BJ (cell line): ENCODE data around the gene CTNNBL1. TPM values are rescaled to one million over a fixed set of nuclear protein-coding genes. Genes with fewer than 3 reads are reported as not detected.

Source experiments
- CTCF ChIA-PET: fragments of 350-600 bp; formaldehyde crosslinking; extraction: SDS; loops from one replicate; lab custom pipeline; 2021; ENCODE audit warnings: antibody characterized with exemption, inconsistent platforms; lab: Yijun Ruan, JAX
- POLR2A ChIA-PET: fragments of 300-600 bp; sonication (Branson Sonifier 250); formaldehyde crosslinking; extraction: SDS; loops from one replicate; lab custom pipeline; 2021; ENCODE audit warnings: antibody characterized with exemption; lab: Charles Lee
- DNase-seq: peaks from one replicate; pipeline ENCODE4 v3.0.0-alpha.2; 2011; ENCODE audit warnings: low read depth
- H3K27me3 ChIP-seq: 2 replicates; pipeline ENCODE4 v1.6.0; 2011; ENCODE audit warnings: low read length; ENCODE audit not compliant: control insufficient read depth, insufficient read depth
- H3K36me3 ChIP-seq: 2 replicates; pipeline ENCODE4 v1.5.1; 2011; ENCODE audit warnings: low read length; ENCODE audit not compliant: control insufficient read depth, insufficient read depth
- H3K4me3 ChIP-seq: 2 replicates; pipeline ENCODE4 v1.5.1; 2011; ENCODE audit warnings: low read depth, mild to moderate bottlenecking, control low read depth, low read length
- CTCF ChIP-seq: IDR thresholded peaks from 2 replicates; pipeline ENCODE4 v1.5.1; 2011; ENCODE audit warnings: low read depth, mild to moderate bottlenecking, control low read depth, inconsistent platforms, low read length, moderate library complexity; ENCODE audit not compliant: insufficient read depth
- polyA plus RNA-seq: library from polyadenylated mRNA; depleted of rRNA; stranded (reverse); fragments of >200 nt; gene quantifications from 2 replicates; pipeline ENCODE4 v1.2.3, GENCODE V29; 2011

CTNNBL1 gene
- polyA plus RNA-seq, 1 experiment = 38.4 TPM

DNA sequence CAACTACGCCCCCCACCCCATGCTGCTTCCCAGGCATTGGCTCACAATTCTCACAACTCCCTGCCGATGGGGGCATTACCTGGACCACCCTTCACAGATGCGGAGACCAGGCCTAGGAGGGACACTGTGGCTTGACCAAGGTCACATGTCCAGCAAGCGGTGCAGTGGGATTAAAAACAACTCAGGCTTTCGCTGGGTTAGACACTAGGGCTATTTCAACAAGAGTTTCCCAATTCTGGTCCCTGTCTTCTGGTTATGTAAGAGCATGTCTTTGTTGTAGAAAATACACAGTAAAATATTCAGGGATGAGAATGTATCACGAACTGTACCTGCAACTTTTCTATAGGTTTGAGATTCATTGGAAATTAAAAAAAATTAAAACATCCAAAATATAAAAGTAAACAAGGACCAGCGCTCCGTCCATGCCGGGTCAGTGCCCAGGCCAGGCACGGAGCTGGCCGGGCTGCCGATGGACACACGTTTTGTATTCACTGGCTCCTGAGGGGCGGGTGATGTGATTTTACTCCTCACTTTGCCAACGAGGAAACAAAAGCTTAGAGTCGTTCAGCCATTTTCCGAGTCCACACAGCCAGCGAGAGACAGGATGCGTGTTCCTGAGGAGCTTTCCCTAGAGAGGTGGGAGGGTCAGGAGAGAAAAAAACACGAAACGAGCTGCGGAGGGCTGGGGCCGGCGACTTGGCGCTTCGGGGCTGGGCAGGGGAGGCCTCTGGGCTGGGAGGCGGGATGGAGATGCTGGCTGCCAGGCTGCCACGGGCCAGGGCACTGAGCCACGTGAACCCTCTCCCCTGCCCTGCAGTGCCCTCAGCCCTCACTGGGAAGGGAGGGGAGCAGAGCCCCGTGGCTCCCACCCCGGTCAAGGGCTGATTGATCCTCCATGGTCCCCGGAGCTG, 192.0 kb downstream of the CTNNBL1 start:
- ChIA-PET CTCF (no interaction called here), POLR2A (no interaction called here)
- no peak for DNase-seq
- no peak for TF ChIP-seq CTCF
- Histone ChIP-seq H3K4me3 (no peak overlapping the region), H3K27me3 (peaks cover 13% of the 10 kb centered on the region), H3K36me3 (no peaks in the 10 kb centered on the region)

DNA sequence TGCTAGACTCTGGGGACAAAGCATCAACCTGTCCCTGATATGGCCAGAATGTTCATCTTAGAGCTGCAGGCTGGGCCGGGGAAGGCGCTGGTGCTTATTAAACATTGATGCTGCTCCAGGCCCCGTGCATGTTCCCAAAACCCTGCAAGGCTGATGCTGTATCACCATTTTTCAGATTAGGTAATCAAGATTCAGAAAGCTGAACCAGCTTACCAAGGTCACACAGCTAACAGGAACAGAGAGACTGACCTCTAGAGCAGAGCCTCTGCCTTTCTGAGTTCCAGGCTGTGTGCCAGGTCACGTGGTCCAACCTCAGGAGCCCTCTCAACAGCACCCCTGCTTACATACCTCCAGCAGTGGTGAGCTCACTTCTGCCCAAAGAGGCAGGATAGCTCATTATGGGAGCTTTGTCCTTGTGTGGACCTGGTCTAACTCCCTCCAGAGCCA, 193.0 kb downstream of the CTNNBL1 start:
- no peak for DNase-seq
- H3K27me3 ChIP-seq = peaks cover 14% of the 10 kb centered on the region
- TF ChIP-seq CTCF = no peak
- no peaks in the 10 kb centered on the region for H3K36me3 ChIP-seq
- ChIA-PET POLR2A (no interaction called here), CTCF (no interaction called here)
- no peak overlapping the region for H3K4me3 ChIP-seq

- Histone ChIP-seq H3K36me3 (no peaks in the 10 kb centered on the region), H3K27me3 (peaks cover 10% of the 10 kb centered on the region), H3K4me3 (no peak overlapping the region)
- ChIA-PET POLR2A (no interaction called here), CTCF (no interaction called here)
- no peak for TF ChIP-seq CTCF
- DNase-seq = no peak
These were observed 194.8 kb downstream of the CTNNBL1 start for GRCh38 chr20:37888641-37889040.

DNA sequence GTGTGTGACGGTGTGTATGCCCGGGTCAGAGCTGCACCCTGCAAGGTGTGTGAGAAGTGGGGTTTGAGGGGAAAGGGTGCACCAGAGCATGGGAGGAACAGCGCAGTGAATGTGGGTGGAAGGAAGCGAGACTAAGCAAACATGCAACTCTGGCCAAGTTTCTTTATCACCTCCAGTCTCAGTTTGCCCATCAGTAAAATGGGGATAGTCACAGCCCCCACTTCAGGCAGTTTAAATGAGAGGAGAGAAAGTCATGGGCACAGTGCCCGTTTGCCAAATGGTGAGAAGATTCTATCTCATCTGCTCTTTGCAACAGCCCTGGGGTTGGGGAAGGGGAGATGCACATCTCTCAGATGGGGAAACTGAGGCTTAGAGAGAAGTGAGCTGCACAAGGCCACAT, 196.3 kb downstream of the CTNNBL1 start:
- POLR2A ChIA-PET = no interaction called here
- CTCF ChIA-PET = no interaction called here
- no peak overlapping the region for H3K4me3 ChIP-seq

DNA sequence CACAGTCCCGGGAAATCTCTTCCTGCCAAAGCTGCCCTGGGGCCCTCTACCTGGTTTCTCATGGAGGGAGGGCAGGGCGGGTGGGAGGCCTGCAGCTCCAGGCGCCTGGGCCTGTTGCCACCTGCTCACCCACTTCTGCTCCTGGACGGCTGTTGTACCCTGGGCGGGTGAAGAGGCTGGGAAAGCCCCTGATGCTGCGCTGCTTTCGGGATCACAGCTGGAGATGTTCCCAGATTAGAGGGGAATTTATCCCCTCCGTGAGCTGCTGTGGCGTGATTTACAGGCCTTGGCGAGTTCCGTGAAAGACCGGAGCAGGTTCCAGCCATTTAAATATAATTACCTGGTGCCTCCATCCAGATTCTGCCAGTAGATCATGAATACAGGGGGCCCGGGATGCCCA, 196.8 kb downstream of the CTNNBL1 start:
- H3K4me3 ChIP-seq = no peak overlapping the region
- H3K36me3 ChIP-seq = no peaks in the 10 kb centered on the region
- POLR2A ChIA-PET = no interaction called here
- DNase-seq = no peak
- peaks cover 11% of the 10 kb centered on the region for H3K27me3 ChIP-seq
- CTCF ChIA-PET = no interaction called here
- no peak for TF ChIP-seq CTCF

More for the DNA sequence above, 196.3 kb downstream of the CTNNBL1 start:
- Histone ChIP-seq H3K36me3 (no peaks in the 10 kb centered on the region), H3K27me3 (peaks cover 10% of the 10 kb centered on the region)
- no peak for DNase-seq
- no peak for TF ChIP-seq CTCF
